Measurements from ENCODE around the gene RHOH.

The RHOH gene

DNA sequence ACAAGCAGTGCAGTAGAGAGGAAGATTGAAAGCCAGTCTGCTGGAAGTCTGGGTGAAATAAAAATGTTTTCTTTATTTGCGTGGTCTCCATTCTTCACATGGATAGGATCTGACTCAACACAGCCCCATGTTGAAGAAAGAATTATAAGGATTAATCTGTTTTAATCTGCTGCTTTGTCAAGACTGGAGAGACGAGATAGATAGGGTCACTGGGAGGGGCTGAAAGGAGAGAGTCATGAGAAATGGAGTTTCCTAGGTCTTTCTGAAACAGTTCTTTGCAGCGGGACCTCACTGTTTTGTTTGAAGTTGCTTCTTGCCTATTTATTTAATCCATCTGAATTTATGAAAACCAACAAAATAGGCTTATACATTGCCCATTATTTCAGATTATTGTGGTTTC, 32.4 kb upstream of the RHOH start:
- no peak overlapping the region for H3K4me3 ChIP-seq (ENCODE audit: low read depth, low read length)
- no peak for DNase-seq (ENCODE audit: low read depth)
- TF ChIP-seq, protein P1, sequence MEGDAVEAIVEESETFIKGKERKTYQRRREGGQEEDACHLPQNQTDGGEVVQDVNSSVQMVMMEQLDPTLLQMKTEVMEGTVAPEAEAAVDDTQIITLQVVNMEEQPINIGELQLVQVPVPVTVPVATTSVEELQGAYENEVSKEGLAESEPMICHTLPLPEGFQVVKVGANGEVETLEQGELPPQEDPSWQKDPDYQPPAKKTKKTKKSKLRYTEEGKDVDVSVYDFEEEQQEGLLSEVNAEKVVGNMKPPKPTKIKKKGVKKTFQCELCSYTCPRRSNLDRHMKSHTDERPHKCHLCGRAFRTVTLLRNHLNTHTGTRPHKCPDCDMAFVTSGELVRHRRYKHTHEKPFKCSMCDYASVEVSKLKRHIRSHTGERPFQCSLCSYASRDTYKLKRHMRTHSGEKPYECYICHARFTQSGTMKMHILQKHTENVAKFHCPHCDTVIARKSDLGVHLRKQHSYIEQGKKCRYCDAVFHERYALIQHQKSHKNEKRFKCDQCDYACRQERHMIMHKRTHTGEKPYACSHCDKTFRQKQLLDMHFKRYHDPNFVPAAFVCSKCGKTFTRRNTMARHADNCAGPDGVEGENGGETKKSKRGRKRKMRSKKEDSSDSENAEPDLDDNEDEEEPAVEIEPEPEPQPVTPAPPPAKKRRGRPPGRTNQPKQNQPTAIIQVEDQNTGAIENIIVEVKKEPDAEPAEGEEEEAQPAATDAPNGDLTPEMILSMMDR (IDR thresholded peaks at IDR 0.05; ENCODE audit: control insufficient read depth, extremely low read depth, insufficient read depth): no peak

DNA sequence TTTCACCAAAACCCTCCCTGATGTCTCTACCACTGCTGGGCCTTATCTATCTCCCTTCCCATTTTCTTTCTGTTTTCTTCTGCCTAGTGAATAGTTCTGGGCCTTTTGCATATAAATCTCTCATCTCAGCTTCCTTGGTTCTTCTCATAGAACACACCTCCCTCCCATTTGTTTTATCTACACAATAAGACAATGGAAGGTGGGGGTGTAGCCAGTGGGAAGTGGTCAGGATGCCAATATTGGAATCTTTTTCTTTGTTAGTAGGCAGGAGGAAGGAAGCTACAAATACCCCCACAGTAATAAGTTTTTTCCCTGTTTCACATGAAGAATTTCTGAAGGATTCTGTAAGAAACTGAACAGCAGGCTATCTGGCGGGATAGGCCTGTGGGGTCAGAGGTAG, 30.9 kb upstream of the RHOH start:
- TF ChIP-seq, protein P1 (IDR thresholded peaks at IDR 0.05; ENCODE audit: control insufficient read depth, extremely low read depth, insufficient read depth): no peak
- DNase-seq (ENCODE audit: low read depth): no peak
- no peak overlapping the region for H3K4me3 ChIP-seq (ENCODE audit: low read depth, low read length)

DNA sequence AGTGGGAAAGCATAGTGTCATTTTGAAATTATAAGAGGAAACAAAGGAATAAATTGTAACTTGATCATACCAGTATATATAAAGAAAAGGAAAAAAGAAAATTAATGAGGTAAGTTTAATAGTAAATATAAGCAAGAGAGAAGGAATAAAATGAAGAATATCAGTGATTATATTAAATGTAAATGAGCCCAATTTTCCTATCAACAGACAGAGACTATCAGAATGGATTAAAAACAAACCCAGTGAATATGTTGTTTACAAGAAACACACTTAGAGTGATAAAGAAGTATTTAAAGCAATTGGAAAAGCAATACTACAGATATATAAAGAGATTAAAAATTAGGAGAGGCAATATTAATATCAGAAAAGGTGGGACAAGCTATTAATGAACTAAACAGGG, 28.8 kb upstream of the RHOH start:
- no peak overlapping the region for H3K4me3 ChIP-seq (ENCODE audit: low read depth, low read length)
- TF ChIP-seq, protein P1 (IDR thresholded peaks at IDR 0.05; ENCODE audit: control insufficient read depth, extremely low read depth, insufficient read depth): no peak

DNA sequence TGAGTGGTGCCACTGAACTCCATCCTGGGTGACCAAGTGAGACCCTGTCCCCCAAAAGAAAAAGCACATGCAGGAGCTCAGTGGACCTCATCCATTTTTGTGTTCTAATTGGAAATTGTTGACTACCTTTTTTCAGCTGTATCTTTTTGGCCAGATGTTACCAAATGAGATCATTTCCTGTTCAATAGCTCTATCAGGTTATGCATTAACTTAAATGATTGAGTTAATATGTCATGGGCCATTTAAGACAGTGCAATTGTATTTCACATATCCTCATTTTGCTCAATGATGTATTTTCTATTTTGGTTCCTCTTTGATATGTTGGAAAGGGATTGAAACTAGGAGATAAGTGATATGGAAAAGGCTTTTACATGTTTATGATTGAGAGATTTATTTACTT, 26.2 kb upstream of the RHOH start:
- H3K4me3 ChIP-seq (ENCODE audit: low read depth, low read length): no peak overlapping the region
- no peak for DNase-seq (ENCODE audit: low read depth)
- TF ChIP-seq, protein P1 (IDR thresholded peaks at IDR 0.05; ENCODE audit: control insufficient read depth, extremely low read depth, insufficient read depth): no peak

More for the DNA sequence above, 28.8 kb upstream of the RHOH start:
- DNase-seq (ENCODE audit: low read depth): no peak

DNA sequence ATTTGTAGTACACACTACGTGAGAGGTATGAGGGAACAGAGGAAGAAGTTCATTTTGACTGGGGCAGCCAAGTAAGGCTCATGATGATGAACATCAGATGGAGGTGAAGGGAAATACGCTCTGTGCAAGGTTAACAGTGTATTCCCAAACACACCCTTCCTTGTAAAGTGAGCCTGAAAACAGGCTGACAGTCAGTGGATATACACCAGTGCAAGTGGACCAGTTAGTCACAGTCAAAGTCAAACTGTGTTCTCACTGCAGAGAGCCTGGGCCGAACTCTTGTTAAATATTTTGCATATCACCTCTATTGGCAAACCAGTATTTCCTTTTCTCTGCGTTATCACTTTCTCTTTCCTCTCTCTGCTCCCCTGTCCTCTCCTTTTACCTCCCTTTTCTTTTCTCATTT, 23.4 kb upstream of the RHOH start:
- H3K4me3 ChIP-seq (ENCODE audit: low read depth, low read length): no peak overlapping the region
- TF ChIP-seq, protein P1 (IDR thresholded peaks at IDR 0.05; ENCODE audit: control insufficient read depth, extremely low read depth, insufficient read depth): no peak
- no peak for DNase-seq (ENCODE audit: low read depth)

DNA sequence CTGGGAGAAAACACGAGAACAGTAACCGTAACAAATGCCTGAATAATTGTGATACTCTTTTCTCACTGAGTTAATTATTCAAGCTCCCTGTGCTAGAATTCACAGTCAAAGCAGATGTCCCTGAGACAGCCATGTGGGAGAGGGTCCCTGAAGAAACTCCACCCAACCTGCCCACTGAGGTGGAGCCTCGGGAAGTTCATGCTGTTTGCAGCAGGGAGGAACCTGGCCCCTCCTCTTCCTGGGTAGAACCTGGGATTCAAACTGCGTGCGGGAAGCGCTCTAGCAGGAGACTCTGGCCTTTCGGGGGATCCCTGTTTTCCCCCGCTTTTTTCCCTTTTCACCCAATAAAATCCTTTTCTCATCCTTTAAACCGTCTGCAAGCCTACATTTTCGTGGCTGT, 20.2 kb upstream of the RHOH start:
- TF ChIP-seq, protein P1 (IDR thresholded peaks at IDR 0.05; ENCODE audit: control insufficient read depth, extremely low read depth, insufficient read depth): no peak
- no peak overlapping the region for H3K4me3 ChIP-seq (ENCODE audit: low read depth, low read length)
- DNase-seq (ENCODE audit: low read depth): no peak

DNA sequence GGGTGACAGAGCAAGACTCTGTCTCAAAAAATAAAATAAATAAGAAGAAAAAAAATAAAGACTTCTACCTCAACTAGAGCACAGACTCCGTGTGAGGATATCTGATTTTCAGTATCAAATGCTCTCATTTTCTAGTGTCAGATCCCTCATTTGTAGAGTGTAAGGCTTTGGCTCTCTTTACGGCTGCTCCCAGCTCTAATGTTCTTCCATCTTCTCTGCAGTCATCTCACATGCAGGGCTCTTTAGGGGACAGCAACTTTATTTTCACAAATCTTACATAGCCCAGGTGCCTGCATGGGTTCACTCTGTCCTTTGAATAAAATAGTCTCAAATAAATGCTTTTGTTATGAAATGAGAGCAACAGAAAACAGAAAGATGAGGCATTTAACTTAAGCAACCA, 19.2 kb upstream of the RHOH start:
- no peak overlapping the region for H3K4me3 ChIP-seq (ENCODE audit: low read depth, low read length)
- TF ChIP-seq, protein P1 (IDR thresholded peaks at IDR 0.05; ENCODE audit: control insufficient read depth, extremely low read depth, insufficient read depth): no peak
- DNase-seq (ENCODE audit: low read depth): no peak
